LNCaP clone FGC (cell line): ENCODE results near the gene SPON1.

Experiments used
- DNase-seq: peaks from one replicate; pipeline ENCODE4 v3.0.0-alpha.2; 2011; ENCODE audit warnings: low read depth
- H3K4me3 ChIP-seq: 2 replicates; pipeline ENCODE4 v1.5.1; 2011; ENCODE audit warnings: mild to moderate bottlenecking, low read depth, low read length, control low read depth
- CTCF ChIP-seq: IDR thresholded peaks from 2 replicates; pipeline ENCODE4 v1.5.1; 2012; ENCODE audit warnings: mild to moderate bottlenecking; ENCODE audit not compliant: control insufficient read depth, insufficient read depth; ENCODE audit errors: extremely low read depth

Gene SPON1

GRCh38 chr11:14314127-14314526 lies 351.6 kb downstream of the SPON1 start:
- no peak for DNase-seq
- no peak overlapping the region for H3K4me3 ChIP-seq
- TF ChIP-seq CTCF: no peak

GRCh38 chr11:14315130-14315529 lies 352.6 kb downstream of the SPON1 start:
- no peak overlapping the region for H3K4me3 ChIP-seq
- no peak for DNase-seq
- no peak for TF ChIP-seq CTCF
